A673 (cell line): ENCODE measurements around the gene AMZ1.

Source experiments
- EZH2 ChIP-seq: fragments of 200-600 bp; sonication (generic); IDR thresholded peaks from 2 replicates; pipeline ENCODE4 v1.6.1; 2017; ENCODE audit warnings: borderline replicate concordance, low read depth, mild to moderate bottlenecking, mixed read lengths, antibody characterized with exemption, low read length; ENCODE audit not compliant: poor library complexity, severe bottlenecking
- TF ChIP-seq, protein P1 (sequence below): fragments of 300-800, 200-600 bp; sonication (generic); conservative IDR thresholded peaks from 2 replicates; pipeline ENCODE4 v1.5.1; 2017; ENCODE audit warnings: low read depth, mild to moderate bottlenecking, antibody characterized with exemption, low read length, moderate library complexity, mixed read lengths

DNA sequence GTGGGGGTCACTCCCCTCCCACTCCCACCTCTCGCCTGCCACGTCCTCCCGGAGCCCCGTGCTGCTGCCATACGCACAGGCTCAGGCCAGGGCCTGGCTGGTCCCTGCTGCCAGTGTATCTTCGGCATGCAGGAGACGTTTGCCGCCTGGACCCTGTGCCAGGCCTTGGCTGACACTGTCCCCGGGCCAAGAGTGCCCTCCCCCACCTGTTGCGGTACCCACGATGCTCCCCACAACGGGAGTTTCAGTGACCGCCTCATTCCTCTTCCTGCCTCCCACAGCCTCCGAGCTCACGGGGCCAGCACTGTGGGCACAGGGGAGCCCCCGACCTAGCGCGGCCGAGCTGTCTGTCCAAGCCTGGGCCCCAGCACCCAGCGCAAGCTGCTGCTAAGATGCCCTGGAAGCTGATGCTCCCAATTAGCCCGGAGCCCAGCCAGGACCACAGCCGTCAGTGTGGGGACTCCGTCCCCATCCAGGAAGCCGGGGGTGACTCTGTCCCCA lies 48.8 kb upstream of the AMZ1 start:
- TF ChIP-seq, protein P1, sequence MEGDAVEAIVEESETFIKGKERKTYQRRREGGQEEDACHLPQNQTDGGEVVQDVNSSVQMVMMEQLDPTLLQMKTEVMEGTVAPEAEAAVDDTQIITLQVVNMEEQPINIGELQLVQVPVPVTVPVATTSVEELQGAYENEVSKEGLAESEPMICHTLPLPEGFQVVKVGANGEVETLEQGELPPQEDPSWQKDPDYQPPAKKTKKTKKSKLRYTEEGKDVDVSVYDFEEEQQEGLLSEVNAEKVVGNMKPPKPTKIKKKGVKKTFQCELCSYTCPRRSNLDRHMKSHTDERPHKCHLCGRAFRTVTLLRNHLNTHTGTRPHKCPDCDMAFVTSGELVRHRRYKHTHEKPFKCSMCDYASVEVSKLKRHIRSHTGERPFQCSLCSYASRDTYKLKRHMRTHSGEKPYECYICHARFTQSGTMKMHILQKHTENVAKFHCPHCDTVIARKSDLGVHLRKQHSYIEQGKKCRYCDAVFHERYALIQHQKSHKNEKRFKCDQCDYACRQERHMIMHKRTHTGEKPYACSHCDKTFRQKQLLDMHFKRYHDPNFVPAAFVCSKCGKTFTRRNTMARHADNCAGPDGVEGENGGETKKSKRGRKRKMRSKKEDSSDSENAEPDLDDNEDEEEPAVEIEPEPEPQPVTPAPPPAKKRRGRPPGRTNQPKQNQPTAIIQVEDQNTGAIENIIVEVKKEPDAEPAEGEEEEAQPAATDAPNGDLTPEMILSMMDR = no peak
- TF ChIP-seq EZH2 = no peak
